DMS114 treated with DMSO at 0.1 percent for 48 hours (cell line): ENCODE data around the gene NOXA1.
"Not testable (repeated sequence)": the region's sequence is repeated elsewhere in the genome, so short reads cannot be mapped to it uniquely, and the experiment has no call there.

Experiments
- DNase-seq: peaks from one replicate; lab custom pipeline; 2025; ENCODE audit not compliant: unreplicated experiment; lab: John Stamatoyannopoulos, UW

The NOXA1 gene

GRCh38 chr9:137406085-137406760, 17.0 kb upstream of the NOXA1 start:
- no peak for DNase-seq

GRCh38 chr9:137406876-137407589, 16.2 kb upstream of the NOXA1 start:
- no peak for DNase-seq

- no peak for DNase-seq
These were observed 15.4 kb upstream of the NOXA1 start for GRCh38 chr9:137407590-137408300.

- no peak for DNase-seq
These were observed 14.4 kb upstream of the NOXA1 start for GRCh38 chr9:137408651-137409405.

- DNase-seq = no peak
These were observed 13.7 kb upstream of the NOXA1 start for GRCh38 chr9:137409515-137409914.

- DNase-seq = not testable (repeated sequence)
These were observed 12.8 kb upstream of the NOXA1 start for GRCh38 chr9:137410236-137410890.

- DNase-seq = no peak
These were observed 12.3 kb upstream of the NOXA1 start for GRCh38 chr9:137410891-137411249.

- no peak for DNase-seq
These were observed 11.9 kb upstream of the NOXA1 start for GRCh38 chr9:137411260-137411644.

GRCh38 chr9:137411645-137412380, 11.4 kb upstream of the NOXA1 start:
- DNase-seq = no peak

GRCh38 chr9:137412431-137412830, 10.8 kb upstream of the NOXA1 start:
- no peak for DNase-seq

- DNase-seq = no peak
These were observed 7.7 kb upstream of the NOXA1 start for GRCh38 chr9:137415451-137415850.

GRCh38 chr9:137416006-137416562, 7.1 kb upstream of the NOXA1 start:
- no peak for DNase-seq

- no peak for DNase-seq
These were observed 6.5 kb upstream of the NOXA1 start for GRCh38 chr9:137416563-137417151.

- DNase-seq = no peak
These were observed 5.8 kb upstream of the NOXA1 start for GRCh38 chr9:137417161-137418021.

- DNase-seq = no peak
These were observed 1.2 kb upstream of the NOXA1 start for GRCh38 chr9:137421838-137422603.

GRCh38 chr9:137423514-137424291, 510 bp downstream of the NOXA1 start:
- no peak for DNase-seq

- DNase-seq = no peak
These were observed 3.0 kb downstream of the NOXA1 start for GRCh38 chr9:137426018-137426681.
